Activated B cell treated with CpG ODN at 0.5 μM for 24 hours (primary cell): Measurements from ENCODE around the gene ARHGAP26. TPM values are rescaled to one million over a fixed set of nuclear protein-coding genes. Genes with fewer than 3 reads are reported as not detected.

Experiments
- ATAC-seq: fragments of 200-7000 bp; cut with Tn5 transposase; one replicate; pipeline ENCODE4 v1.10.0; 2021; ENCODE audit warnings: low read depth, mild to moderate bottlenecking, moderate library complexity
- CTCF ChIA-PET: fragments of 350-600 bp; sonication (Branson Sonifier 250); formaldehyde crosslinking; loops from one replicate; lab custom pipeline; 2021; ENCODE audit warnings: antibody characterized with exemption; lab: Charles Lee
- POLR2A ChIA-PET: fragments of 350-600 bp; sonication (Branson Sonifier 250); formaldehyde crosslinking; loops from one replicate; lab custom pipeline; 2021; ENCODE audit warnings: antibody characterized with exemption; lab: Charles Lee
- DNase-seq: peaks from one replicate; pipeline ENCODE4 v3.0.0; 2022
- H3K27ac Mint-ChIP-seq: one replicate; pipeline ENCODE4 v1.8.0; 2020; ENCODE audit warnings: mixed read lengths
- H3K27me3 Mint-ChIP-seq: one replicate; pipeline ENCODE4 v1.8.0; 2021; ENCODE audit warnings: mixed read lengths
- H3K36me3 Mint-ChIP-seq: one replicate; pipeline ENCODE4 v1.8.0; 2021; ENCODE audit warnings: low read depth, mixed read lengths
- H3K4me1 Mint-ChIP-seq: one replicate; pipeline ENCODE4 v1.8.0; 2021; ENCODE audit warnings: mixed read lengths
- H3K4me3 Mint-ChIP-seq: one replicate; pipeline ENCODE4 v1.8.0; 2020; ENCODE audit warnings: mild to moderate bottlenecking, mixed read lengths
- H3K9me3 Mint-ChIP-seq: one replicate; pipeline ENCODE4 v1.8.0; 2020; ENCODE audit warnings: mixed read lengths
- intact Hi-C: fragments of 100-400 bp; cut with micrococcal nuclease; formaldehyde crosslinking; loops from one replicate; pipeline ENCODE4 v1.15.1; 2024
- total RNA-seq: library from RNA; stranded (reverse); gene quantifications from 2 replicates; pipeline ENCODE4 v1.2.3, GENCODE V29; 2022
- TF ChIP-seq, protein P1 (sequence below): fragments of 200-600 bp; IDR thresholded peaks from one replicate; pipeline ENCODE4 v1.8.0; 2022; ENCODE audit warnings: antibody characterized with exemption, mild to moderate bottlenecking

ARHGAP26 gene
- total RNA-seq, 1 donor from 2014 or later = 20.9 TPM

GRCh38 chr5:142944140-142944539 is 174.0 kb downstream of the ARHGAP26 start:
- POLR2A ChIA-PET = no interaction called here
- Mint-ChIP-seq H3K27ac (no peak overlapping the region), H3K9me3 (no peaks in the 10 kb centered on the region)

GRCh38 chr5:142945321-142945720 is 175.1 kb downstream of the ARHGAP26 start:
- TF ChIP-seq, protein P1, sequence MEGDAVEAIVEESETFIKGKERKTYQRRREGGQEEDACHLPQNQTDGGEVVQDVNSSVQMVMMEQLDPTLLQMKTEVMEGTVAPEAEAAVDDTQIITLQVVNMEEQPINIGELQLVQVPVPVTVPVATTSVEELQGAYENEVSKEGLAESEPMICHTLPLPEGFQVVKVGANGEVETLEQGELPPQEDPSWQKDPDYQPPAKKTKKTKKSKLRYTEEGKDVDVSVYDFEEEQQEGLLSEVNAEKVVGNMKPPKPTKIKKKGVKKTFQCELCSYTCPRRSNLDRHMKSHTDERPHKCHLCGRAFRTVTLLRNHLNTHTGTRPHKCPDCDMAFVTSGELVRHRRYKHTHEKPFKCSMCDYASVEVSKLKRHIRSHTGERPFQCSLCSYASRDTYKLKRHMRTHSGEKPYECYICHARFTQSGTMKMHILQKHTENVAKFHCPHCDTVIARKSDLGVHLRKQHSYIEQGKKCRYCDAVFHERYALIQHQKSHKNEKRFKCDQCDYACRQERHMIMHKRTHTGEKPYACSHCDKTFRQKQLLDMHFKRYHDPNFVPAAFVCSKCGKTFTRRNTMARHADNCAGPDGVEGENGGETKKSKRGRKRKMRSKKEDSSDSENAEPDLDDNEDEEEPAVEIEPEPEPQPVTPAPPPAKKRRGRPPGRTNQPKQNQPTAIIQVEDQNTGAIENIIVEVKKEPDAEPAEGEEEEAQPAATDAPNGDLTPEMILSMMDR = no peak
- ChIA-PET CTCF (no interaction called here), POLR2A (interaction anchor here (0.6 kb wide), 1 partner anchor 33 kb away, joined by 3 read pairs; no protein-coding TSS in a partner anchor)
- no peak for DNase-seq
- ATAC-seq = no peak
- H3K36me3 Mint-ChIP-seq = no peaks in the 10 kb centered on the region
- intact Hi-C loops = no loop called here
- H3K4me1 Mint-ChIP-seq = peaks cover 6% of the 10 kb centered on the region
- H3K27ac Mint-ChIP-seq = no peak overlapping the region
- no peaks in the 10 kb centered on the region for H3K9me3 Mint-ChIP-seq
- no peak overlapping the region for H3K4me3 Mint-ChIP-seq
- H3K27me3 Mint-ChIP-seq = no peaks in the 10 kb centered on the region

More at GRCh38 chr5:142944140-142944539, 174.0 kb downstream of the ARHGAP26 start:
- Mint-ChIP-seq H3K27me3 (no peaks in the 10 kb centered on the region), H3K4me1 (no peaks in the 10 kb centered on the region), H3K4me3 (no peak overlapping the region), H3K36me3 (no peaks in the 10 kb centered on the region)
- TF ChIP-seq, protein P1 = no peak
- DNase-seq = no peak
- ATAC-seq = no peak
- CTCF ChIA-PET = no interaction called here
- intact Hi-C loops = no loop called here

- DNase-seq = no peak
- POLR2A ChIA-PET = no interaction called here
- H3K4me1 Mint-ChIP-seq = peaks cover 11% of the 10 kb centered on the region
- H3K9me3 Mint-ChIP-seq = no peaks in the 10 kb centered on the region
- H3K36me3 Mint-ChIP-seq = no peaks in the 10 kb centered on the region
- H3K27me3 Mint-ChIP-seq = no peaks in the 10 kb centered on the region
- CTCF ChIA-PET = no interaction called here
- H3K4me3 Mint-ChIP-seq = no peak overlapping the region
- TF ChIP-seq, protein P1 = no peak
- H3K27ac Mint-ChIP-seq = no peak overlapping the region
- ATAC-seq = no peak
- intact Hi-C loops = no loop called here
These were observed 175.7 kb downstream of the ARHGAP26 start for GRCh38 chr5:142945845-142946244.

- Mint-ChIP-seq H3K9me3 (no peaks in the 10 kb centered on the region), H3K27ac (no peak overlapping the region), H3K27me3 (no peaks in the 10 kb centered on the region), H3K36me3 (no peaks in the 10 kb centered on the region), H3K4me3 (no peak overlapping the region), H3K4me1 (peaks cover 11% of the 10 kb centered on the region)
- CTCF ChIA-PET = no interaction called here
- ATAC-seq = no peak
- intact Hi-C loops = no loop called here
- TF ChIP-seq, protein P1 = no peak
- POLR2A ChIA-PET = interaction anchor here (0.6 kb wide), 2 partner anchors 18 to 85 kb away, joined by 3 to 8 read pairs; no protein-coding TSS in a partner anchor
- DNase-seq = no peak
These were observed 176.6 kb downstream of the ARHGAP26 start for GRCh38 chr5:142946547-142947426.

GRCh38 chr5:142947427-142947709 is 177.2 kb downstream of the ARHGAP26 start:
- Mint-ChIP-seq H3K36me3 (no peaks in the 10 kb centered on the region), H3K9me3 (peaks cover 3% of the 10 kb centered on the region), H3K27ac (no peak overlapping the region), H3K27me3 (no peaks in the 10 kb centered on the region), H3K4me1 (peaks cover 11% of the 10 kb centered on the region), H3K4me3 (no peak overlapping the region)
- CTCF ChIA-PET = no interaction called here
- no peak for ATAC-seq
- no peak for DNase-seq
- POLR2A ChIA-PET = interaction anchor here (0.6 kb wide), 1 partner anchor 18 kb away, joined by 3 read pairs; no protein-coding TSS in a partner anchor
- intact Hi-C loops = no loop called here
- TF ChIP-seq, protein P1 = no peak
